Activated T-helper 1 cell treated with anti-CD3 and anti-CD28 coated beads, Interleukin-12 subunit alpha, Interleukin-12 subunit beta, Interleukin-2, Interleukin-4 antibody, amounts not matched to agents 30 ng/mL and 10 ng/mL and 1 ng/mL, durations not matched to agents 14 hours and 24 hours and 36 hours (primary cell): ENCODE results near the gene GALNT9. TPM values are rescaled to one million over a fixed set of nuclear protein-coding genes. Genes with fewer than 3 reads are reported as not detected.
"Not testable (repeated sequence)": the region's sequence is repeated elsewhere in the genome, so short reads cannot be mapped to it uniquely, and the experiment has no call there.

Source experiments
- DNase-seq: peaks from one replicate; pipeline ENCODE4 v3.0.0; 2021; ENCODE audit warnings: low spot score
- H3K27ac Mint-ChIP-seq: one replicate; pipeline ENCODE4 v1.8.0; 2021; ENCODE audit warnings: mild to moderate bottlenecking, mixed read lengths
- H3K27me3 Mint-ChIP-seq: one replicate; pipeline ENCODE4 v1.8.0; 2022; ENCODE audit warnings: mild to moderate bottlenecking, moderate library complexity, mixed read lengths; ENCODE audit not compliant: insufficient read depth
- H3K36me3 Mint-ChIP-seq: one replicate; pipeline ENCODE4 v1.8.0; 2021; ENCODE audit warnings: low read depth, mixed read lengths
- H3K4me1 Mint-ChIP-seq: one replicate; pipeline ENCODE4 v1.8.0; 2021; ENCODE audit warnings: low read depth, mixed read lengths
- H3K4me3 Mint-ChIP-seq: one replicate; pipeline ENCODE4 v1.8.0; 2021; ENCODE audit warnings: mild to moderate bottlenecking, moderate library complexity, mixed read lengths
- H3K9me3 Mint-ChIP-seq: one replicate; pipeline ENCODE4 v1.8.0; 2021; ENCODE audit warnings: mixed read lengths
- intact Hi-C: fragments of 100-400 bp; cut with micrococcal nuclease; formaldehyde crosslinking; loops from one replicate; pipeline ENCODE4 v1.15.1; 2024
- total RNA-seq: library from RNA; stranded (reverse); gene quantifications from 2 replicates; pipeline ENCODE4 v1.2.3, GENCODE V29; 2022

The GALNT9 gene
- total RNA-seq, 1 donor from 2014 or later, result not detected

GRCh38 chr12:132273992-132274334 lies 55.4 kb downstream of the GALNT9 start:
- no peak for DNase-seq
- intact Hi-C loops, result no loop called here
- Mint-ChIP-seq H3K27me3 (no peaks in the 10 kb centered on the region), H3K4me1 (no peaks in the 10 kb centered on the region), H3K9me3 (no peaks in the 10 kb centered on the region), H3K27ac (no peak overlapping the region), H3K4me3 (no peak overlapping the region), H3K36me3 (no peaks in the 10 kb centered on the region)

DNA sequence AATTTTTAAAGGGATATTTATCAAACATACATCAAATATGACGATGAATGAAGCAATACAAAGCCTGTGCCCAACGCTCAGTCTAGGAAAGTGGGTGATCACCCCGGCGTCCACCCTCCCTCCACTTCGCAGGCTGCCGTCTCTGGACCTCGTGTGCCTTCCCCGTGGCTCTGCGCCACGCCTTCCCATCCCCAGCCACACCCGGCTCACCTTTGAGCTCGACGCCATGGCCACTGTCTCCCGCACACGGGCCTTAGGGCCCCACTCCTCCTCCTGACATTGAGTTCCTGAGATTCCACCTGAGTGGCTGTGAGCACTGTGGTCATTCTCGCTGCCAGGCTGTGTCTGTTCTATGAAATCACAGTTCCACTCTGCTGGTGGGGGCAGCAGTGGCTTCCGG lies 56.7 kb downstream of the GALNT9 start:
- Mint-ChIP-seq H3K4me1 (no peaks in the 10 kb centered on the region), H3K27me3 (no peaks in the 10 kb centered on the region), H3K4me3 (no peak overlapping the region), H3K36me3 (no peaks in the 10 kb centered on the region), H3K9me3 (no peaks in the 10 kb centered on the region), H3K27ac (no peak overlapping the region)
- no peak for DNase-seq
- intact Hi-C loops, result no loop called here

DNA sequence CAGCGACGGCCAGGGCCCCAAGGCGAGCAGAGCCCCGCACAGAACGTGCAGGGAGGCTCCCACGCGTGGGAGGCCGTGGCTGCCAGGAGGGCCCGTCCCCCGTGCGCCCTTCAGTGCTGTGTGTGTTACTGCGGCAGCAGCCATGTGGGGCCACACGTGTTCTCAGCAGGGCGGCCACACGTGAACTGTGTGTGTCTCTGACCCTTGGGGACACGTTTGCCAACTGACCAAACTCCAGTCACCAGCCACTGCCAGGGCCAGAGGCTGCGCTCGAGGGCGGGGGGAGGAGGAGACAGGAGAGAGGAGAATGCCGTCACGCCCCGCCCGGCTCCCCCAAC lies 57.7 kb downstream of the GALNT9 start:
- Mint-ChIP-seq H3K4me3 (no peak overlapping the region), H3K36me3 (no peaks in the 10 kb centered on the region), H3K27ac (no peak overlapping the region), H3K9me3 (no peaks in the 10 kb centered on the region), H3K4me1 (no peaks in the 10 kb centered on the region), H3K27me3 (no peaks in the 10 kb centered on the region)
- DNase-seq, result no peak
- intact Hi-C loops, result no loop called here

DNA sequence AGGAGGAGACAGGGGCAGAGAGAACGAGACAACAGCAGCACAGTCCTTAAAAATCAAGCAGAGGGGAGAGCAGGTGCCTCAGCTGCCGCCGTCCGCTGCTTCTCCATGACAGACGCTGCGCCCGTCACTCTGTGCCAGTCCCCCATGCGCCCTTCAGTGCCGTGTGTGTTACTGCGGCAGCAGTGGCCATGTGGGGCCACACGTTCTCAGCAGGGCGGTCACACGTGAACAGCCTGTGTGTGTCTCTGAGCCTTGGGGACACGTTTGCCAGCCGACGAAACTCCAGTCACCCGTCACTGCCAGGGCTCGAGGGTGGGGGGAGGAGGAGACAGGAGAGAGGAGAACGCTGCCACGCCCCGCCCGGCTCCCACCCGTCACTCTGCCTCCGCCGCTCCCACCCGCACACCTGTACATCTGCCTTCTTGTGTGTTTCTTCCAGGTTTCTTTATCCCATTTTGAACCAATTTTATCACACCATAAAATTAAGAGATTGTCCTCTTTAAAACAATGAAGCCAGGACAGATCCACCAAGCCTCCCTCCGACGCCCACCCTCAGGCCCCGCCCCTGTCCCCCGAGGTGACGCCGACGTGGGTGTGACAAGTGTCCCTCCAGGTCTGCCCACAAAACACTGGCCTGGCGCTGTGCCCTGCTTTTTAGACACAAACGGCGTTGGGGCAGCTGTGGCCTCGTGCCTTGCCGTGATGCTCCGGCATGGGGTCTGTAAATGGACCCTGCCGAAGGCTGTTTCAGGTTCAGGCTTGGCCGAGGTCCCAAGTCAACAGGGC lies 58.2 kb downstream of the GALNT9 start:
- H3K9me3 Mint-ChIP-seq, result no peaks in the 10 kb centered on the region
- H3K4me3 Mint-ChIP-seq, result no peak overlapping the region
- no peak for DNase-seq
- H3K27me3 Mint-ChIP-seq, result no peaks in the 10 kb centered on the region
- H3K4me1 Mint-ChIP-seq, result no peaks in the 10 kb centered on the region
- intact Hi-C loops, result no loop called here
- H3K27ac Mint-ChIP-seq, result no peak overlapping the region
- H3K36me3 Mint-ChIP-seq, result no peaks in the 10 kb centered on the region

DNA sequence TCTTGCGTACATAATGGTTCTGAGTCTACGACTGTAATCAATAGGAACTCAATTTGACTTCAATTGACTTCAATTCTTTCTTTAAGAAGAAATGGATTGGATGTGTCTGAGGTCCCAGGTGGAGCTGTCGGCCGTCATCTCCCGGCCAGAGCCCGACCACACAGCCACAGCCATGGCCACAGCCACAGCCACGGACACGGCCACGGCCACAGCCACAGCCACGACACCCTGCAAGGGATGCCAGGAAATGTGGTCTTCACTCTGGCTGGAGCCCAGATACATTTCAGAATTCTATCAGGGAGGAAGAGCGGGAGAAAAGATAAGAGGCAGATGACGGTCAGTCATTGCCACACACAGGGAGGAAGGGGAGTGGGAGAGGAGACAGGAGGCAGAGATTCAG lies 58.9 kb downstream of the GALNT9 start:
- no peaks in the 10 kb centered on the region for H3K9me3 Mint-ChIP-seq
- no peak overlapping the region for H3K4me3 Mint-ChIP-seq
- DNase-seq, result no peak
- no peak overlapping the region for H3K27ac Mint-ChIP-seq
- intact Hi-C loops, result no loop called here
- H3K27me3 Mint-ChIP-seq, result no peaks in the 10 kb centered on the region
- no peaks in the 10 kb centered on the region for H3K36me3 Mint-ChIP-seq
- H3K4me1 Mint-ChIP-seq, result no peaks in the 10 kb centered on the region

GRCh38 chr12:132269271-132269968 lies 60.0 kb downstream of the GALNT9 start:
- no peaks in the 10 kb centered on the region for H3K27me3 Mint-ChIP-seq
- no peak overlapping the region for H3K27ac Mint-ChIP-seq
- intact Hi-C loops, result no loop called here
- H3K4me3 Mint-ChIP-seq, result no peak overlapping the region
- no peak for DNase-seq
- no peaks in the 10 kb centered on the region for H3K4me1 Mint-ChIP-seq
- no peaks in the 10 kb centered on the region for H3K9me3 Mint-ChIP-seq
- H3K36me3 Mint-ChIP-seq, result no peaks in the 10 kb centered on the region

GRCh38 chr12:132268674-132269073 lies 60.7 kb downstream of the GALNT9 start:
- DNase-seq, result no peak
- Mint-ChIP-seq H3K9me3 (no peaks in the 10 kb centered on the region), H3K27ac (no peak overlapping the region), H3K36me3 (no peaks in the 10 kb centered on the region), H3K4me1 (no peaks in the 10 kb centered on the region), H3K4me3 (no peak overlapping the region), H3K27me3 (no peaks in the 10 kb centered on the region)
- intact Hi-C loops, result no loop called here

DNA sequence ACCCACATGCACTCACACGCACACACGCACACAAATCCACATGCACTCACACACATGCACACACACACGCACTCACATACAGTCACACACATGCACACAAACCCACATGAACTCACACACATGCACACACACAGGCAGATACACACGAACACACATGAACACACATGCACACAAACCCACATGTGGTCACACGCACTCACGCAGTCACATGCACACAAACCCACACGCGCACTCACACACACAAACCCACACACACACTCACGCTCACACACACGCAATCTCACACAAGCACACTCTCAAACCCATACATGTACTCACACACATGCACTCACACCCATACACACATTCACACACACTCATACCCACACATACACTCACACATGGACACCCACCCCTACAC lies 61.5 kb downstream of the GALNT9 start:
- no peak overlapping the region for H3K4me3 Mint-ChIP-seq
- no peaks in the 10 kb centered on the region for H3K27me3 Mint-ChIP-seq
- H3K36me3 Mint-ChIP-seq, result no peaks in the 10 kb centered on the region
- DNase-seq, result no peak
- no peaks in the 10 kb centered on the region for H3K4me1 Mint-ChIP-seq
- intact Hi-C loops, result no loop called here
- no peaks in the 10 kb centered on the region for H3K9me3 Mint-ChIP-seq
- H3K27ac Mint-ChIP-seq, result no peak overlapping the region

DNA sequence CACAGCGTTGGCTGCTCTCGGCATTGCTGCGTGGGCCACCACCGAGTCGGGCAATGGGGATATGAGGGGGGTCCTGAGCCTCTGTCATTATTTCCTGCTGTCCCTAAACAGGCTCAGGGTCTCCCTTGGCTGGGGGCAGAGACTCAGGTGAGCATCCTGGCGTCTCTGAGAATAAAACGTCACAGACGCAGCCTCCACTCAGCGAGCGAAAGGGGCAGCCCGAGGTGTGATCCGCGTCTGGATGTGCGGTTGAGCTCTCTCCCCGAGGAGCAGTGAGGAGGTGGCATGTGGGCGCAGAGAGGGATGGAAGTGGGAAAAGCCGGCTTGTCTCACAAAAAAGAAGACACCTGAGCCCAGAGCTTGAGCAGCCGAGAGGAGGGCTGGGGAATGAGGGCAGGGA lies 62.6 kb downstream of the GALNT9 start:
- H3K4me3 Mint-ChIP-seq, result no peak overlapping the region
- intact Hi-C loops, result no loop called here

GRCh38 chr12:132266370-132266769 lies 63.0 kb downstream of the GALNT9 start:
- intact Hi-C loops, result no loop called here
- Mint-ChIP-seq H3K4me1 (no peaks in the 10 kb centered on the region), H3K4me3 (no peak overlapping the region), H3K27me3 (no peaks in the 10 kb centered on the region), H3K27ac (no peak overlapping the region), H3K36me3 (no peaks in the 10 kb centered on the region), H3K9me3 (no peaks in the 10 kb centered on the region)
- DNase-seq, result no peak

More for the DNA sequence above, 62.6 kb downstream of the GALNT9 start:
- Mint-ChIP-seq H3K9me3 (no peaks in the 10 kb centered on the region), H3K36me3 (no peaks in the 10 kb centered on the region), H3K4me1 (no peaks in the 10 kb centered on the region), H3K27ac (no peak overlapping the region), H3K27me3 (no peaks in the 10 kb centered on the region)
- no peak for DNase-seq

DNA sequence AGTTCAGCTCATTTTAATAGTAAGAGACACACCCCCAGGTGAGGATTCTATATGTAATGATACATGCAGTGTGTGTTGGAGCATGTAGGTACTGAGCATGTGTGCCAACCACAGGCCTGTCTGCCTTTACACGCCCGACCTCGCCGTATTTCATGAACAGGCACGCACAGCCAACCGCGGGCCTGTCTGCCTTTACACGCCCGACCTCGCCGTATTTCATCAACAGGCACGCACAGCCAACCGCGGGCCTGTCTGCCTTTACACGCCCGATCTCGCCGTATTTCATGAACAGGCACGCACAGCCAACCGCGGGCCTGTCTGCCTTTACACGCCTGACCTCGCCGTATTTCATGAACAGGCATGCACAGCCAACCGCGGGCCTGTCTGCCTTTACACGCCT lies 63.6 kb downstream of the GALNT9 start:
- H3K36me3 Mint-ChIP-seq, H3K27ac Mint-ChIP-seq, H3K4me1 Mint-ChIP-seq, H3K27me3 Mint-ChIP-seq, DNase-seq, H3K9me3 Mint-ChIP-seq, intact Hi-C loops, H3K4me3 Mint-ChIP-seq: not testable (repeated sequence)

- no peaks in the 10 kb centered on the region for H3K9me3 Mint-ChIP-seq
- intact Hi-C loops, result no loop called here
- no peak for DNase-seq
- no peak overlapping the region for H3K27ac Mint-ChIP-seq
- no peaks in the 10 kb centered on the region for H3K36me3 Mint-ChIP-seq
- H3K27me3 Mint-ChIP-seq, result no peaks in the 10 kb centered on the region
- H3K4me3 Mint-ChIP-seq, result no peak overlapping the region
- H3K4me1 Mint-ChIP-seq, result no peaks in the 10 kb centered on the region
These were observed 64.2 kb downstream of the GALNT9 start for GRCh38 chr12:132265056-132265800.
